Right renal cortex interstitium (tissue), 3 donors: Measurements from ENCODE around the gene SMLR1. TPM values are rescaled to one million over a fixed set of nuclear protein-coding genes. Genes with fewer than 3 reads are reported as not detected.

ENCODE experiments used
- polyA plus RNA-seq, 3 donors: library from polyadenylated mRNA; unstranded; fragments of 120-200 nt; gene quantifications; one replicate each; pipeline ENCODE4 v1.2.1, GENCODE V29; 2013; ENCODE audit not compliant: insufficient read length in 3 of 3

The SMLR1 gene
- polyA plus RNA-seq, 3 donors = 1.1 to 1.9 (median 1.8) TPM

Other genes starting within 250 kb of the SMLR1 start
- gene EPB41L2, start 235.8 kb downstream of the SMLR1 start, polyA plus RNA-seq = 100 to 1,000 TPM; 138 to 163 (median 139) TPM